LNCAP (cell line): Measurements from ENCODE around the gene TKFC.

ENCODE experiments used
- CTCF ChIP-seq: fragments of 450-650 bp; IDR thresholded peaks from 2 replicates; pipeline ENCODE4 v1.5.1; 2017; ENCODE audit warnings: mild to moderate bottlenecking

Gene TKFC

GRCh38 chr11:61377461-61378160 is 44.6 kb downstream of the TKFC start:
- TF ChIP-seq CTCF = no peak

GRCh38 chr11:61378713-61379313 is 45.8 kb downstream of the TKFC start:
- no peak for TF ChIP-seq CTCF

GRCh38 chr11:61380884-61381283 is 47.9 kb downstream of the TKFC start:
- TF ChIP-seq CTCF = no peak

GRCh38 chr11:61384271-61385242 is 51.5 kb downstream of the TKFC start:
- no peak for TF ChIP-seq CTCF

GRCh38 chr11:61390161-61390560 is 57.1 kb downstream of the TKFC start:
- no peak for TF ChIP-seq CTCF

GRCh38 chr11:61392981-61393595 is 60.1 kb downstream of the TKFC start:
- no peak for TF ChIP-seq CTCF
